Occipital lobe (tissue), 2 donors: Measurements from ENCODE around the gene SUDS3. TPM values are rescaled to one million over a fixed set of nuclear protein-coding genes. Genes with fewer than 3 reads are reported as not detected.

Experiments
- DNase-seq: peaks from one replicate; lab custom pipeline; 2025; lab: John Stamatoyannopoulos, UW
- total RNA-seq: library from RNA; depleted of rRNA; stranded (reverse); fragments of >200 nt; gene quantifications from one replicate; pipeline ENCODE4 v1.2.3, GENCODE V29; 2014

Gene SUDS3
- total RNA-seq, 1 donor from 2014 or later: 67.2 TPM

GRCh38 chr12:118447181-118447580 is 70.8 kb downstream of the SUDS3 start:
- no peak for DNase-seq

- no peak for DNase-seq
These were observed 72.0 kb downstream of the SUDS3 start for GRCh38 chr12:118448341-118448740.

- no peak for DNase-seq
These were observed 79.0 kb downstream of the SUDS3 start for GRCh38 chr12:118455327-118455726.

GRCh38 chr12:118456741-118457140 is 80.4 kb downstream of the SUDS3 start:
- no peak for DNase-seq

GRCh38 chr12:118459110-118459509 is 82.8 kb downstream of the SUDS3 start:
- DNase-seq: no peak

- no peak for DNase-seq
These were observed 87.3 kb downstream of the SUDS3 start for GRCh38 chr12:118463677-118464076.

- DNase-seq: no peak
These were observed 89.4 kb downstream of the SUDS3 start for GRCh38 chr12:118465706-118466105.

Other genes with a start within 250 kb of the SUDS3 start
- gene PEBP1, start 240.4 kb upstream of the SUDS3 start, total RNA-seq: 266 TPM
- 52.9 TPM for gene TAOK3, start 3.6 kb upstream of the SUDS3 start, total RNA-seq